22Rv1 (cell line): ENCODE measurements around the gene SLC6A13.

Source experiments
- CTCF ChIP-seq: fragments of 450-650 bp; IDR thresholded peaks from 2 replicates; pipeline ENCODE4 v1.5.1; 2017; ENCODE audit warnings: mild to moderate bottlenecking
- ZFX ChIP-seq: fragments of 450-650 bp; IDR thresholded peaks from 2 replicates; pipeline ENCODE4 v1.6.1; 2017; ENCODE audit warnings: antibody characterized with exemption, borderline replicate concordance

- TF ChIP-seq CTCF (no peak), ZFX (no peak)
These were observed 38.8 kb downstream of the SLC6A13 start for GRCh38 chr12:223841-224240.
